ENCODE data around the gene CREBBP.

DNA sequence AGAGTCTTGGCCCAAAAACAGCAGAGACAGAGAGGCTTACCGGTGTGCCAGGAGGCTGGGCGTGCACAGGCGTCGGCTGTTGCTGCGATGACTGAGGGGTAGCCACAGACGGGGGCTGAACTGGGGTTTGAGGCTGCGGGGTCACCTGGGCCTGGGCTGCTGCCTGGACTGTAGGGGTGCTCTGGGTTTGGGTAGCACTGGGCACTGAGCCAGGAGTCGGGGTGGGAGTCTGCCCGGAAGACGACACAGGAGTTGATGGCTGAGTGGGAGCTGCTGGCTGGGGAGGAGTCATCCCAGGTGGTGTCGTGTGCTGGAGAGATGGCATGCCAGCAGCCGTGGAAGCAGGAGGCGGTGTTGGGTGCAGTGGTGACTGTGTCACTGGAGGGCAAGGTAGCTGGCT is 110.0 kb downstream of the CREBBP start:
- TF ChIP-seq POLR2AphosphoS5 (IDR thresholded peaks at IDR 0.05) = no peak
- no peak for TF ChIP-seq CTCF (IDR thresholded peaks at IDR 0.05)
- no peak for TF ChIP-seq POLR2A (IDR thresholded peaks at IDR 0.05)
- no peak for TF ChIP-seq EP300 (IDR thresholded peaks at IDR 0.05)

All from upper lobe of left lung (tissue), 4 donors.